GM19025 (cell line): ENCODE results near the gene SLC15A3.
"Not testable (repeated sequence)": the region's sequence is repeated elsewhere in the genome, so short reads cannot be mapped to it uniquely, and the experiment has no call there.

ENCODE experiments used
- ATAC-seq: cut with Tn5 transposase; IDR thresholded peaks from one replicate; pipeline ENCODE4 v1.9.1; 2021; ENCODE audit warnings: mild to moderate bottlenecking, low read depth, moderate library complexity; ENCODE audit not compliant: unreplicated experiment

The SLC15A3 gene

GRCh38 chr11:60977836-60978235, 25.9 kb upstream of the SLC15A3 start:
- no peak for ATAC-seq

DNA sequence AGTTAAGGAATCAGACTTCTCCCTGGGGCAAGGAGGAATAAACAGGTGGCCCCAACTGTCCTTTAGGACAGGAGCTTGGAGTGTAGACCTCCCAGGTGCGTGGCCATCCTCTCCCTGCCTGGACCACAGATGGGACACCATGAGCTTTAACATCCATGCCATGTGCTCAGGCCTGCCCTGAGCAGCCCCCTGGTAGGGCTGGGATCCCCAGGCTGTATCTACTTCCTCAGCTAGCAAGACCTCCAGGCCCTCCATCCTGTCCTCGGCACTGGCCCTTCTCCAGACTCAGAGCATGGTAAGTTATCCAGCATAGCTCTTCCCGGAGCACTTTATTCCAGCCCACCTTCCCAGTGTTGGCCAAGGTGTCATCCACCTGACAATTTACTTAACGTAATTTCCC, 25.2 kb upstream of the SLC15A3 start:
- no peak for ATAC-seq

- no peak for ATAC-seq
Observed at GRCh38 chr11:60974726-60975125, 22.8 kb upstream of the SLC15A3 start.

DNA sequence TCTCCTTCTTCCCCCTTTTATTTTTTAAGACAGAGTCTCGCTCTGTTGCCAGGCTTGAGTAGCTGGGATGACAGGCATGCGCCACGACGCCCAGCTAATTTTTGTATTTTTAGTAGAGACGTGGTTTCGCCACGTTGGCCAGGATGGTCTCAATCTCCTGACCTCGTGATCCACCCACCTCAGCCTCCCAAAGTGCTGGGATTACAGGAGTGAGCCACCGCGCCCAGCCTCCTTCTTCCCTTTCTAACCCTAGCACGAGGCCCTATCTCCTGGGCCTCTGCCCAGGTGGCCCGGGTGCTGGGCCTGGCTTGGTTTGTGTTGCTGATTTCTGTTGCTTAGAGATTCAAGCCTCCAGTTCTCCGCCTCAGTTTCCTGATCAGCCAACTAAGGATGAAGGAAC, 22.3 kb upstream of the SLC15A3 start:
- not testable (repeated sequence) for ATAC-seq

- ATAC-seq: no peak
Observed at GRCh38 chr11:60973699-60974098, 21.7 kb upstream of the SLC15A3 start.

GRCh38 chr11:60972182-60973030, 20.4 kb upstream of the SLC15A3 start:
- ATAC-seq: no peak

DNA sequence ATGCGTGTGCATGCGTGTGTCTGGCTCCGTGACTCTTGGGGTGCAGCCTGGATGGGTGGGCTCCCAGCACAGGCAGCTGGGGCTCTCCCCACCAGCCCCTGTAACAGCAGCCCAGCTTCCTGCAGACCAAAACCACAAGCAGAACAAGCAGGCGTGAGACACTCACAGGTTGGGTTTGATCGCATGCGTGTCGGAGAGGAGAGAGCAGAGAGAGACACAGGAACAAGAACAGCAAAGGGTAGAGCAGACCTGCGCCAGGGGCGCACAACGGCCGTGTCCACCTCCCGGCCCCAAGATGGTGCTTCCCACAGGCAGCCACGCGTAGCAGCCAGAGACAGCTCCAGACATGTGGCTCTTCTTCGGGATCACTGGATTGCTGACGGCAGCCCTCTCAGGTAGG, 19.5 kb upstream of the SLC15A3 start, which contains the start of gene CD6:
TSS of gene CD6 (plus strand) at position 161 of the 400 bp plus-strand sequence. CDS start at position 347, 186 bp downstream.
- no peak for ATAC-seq

DNA sequence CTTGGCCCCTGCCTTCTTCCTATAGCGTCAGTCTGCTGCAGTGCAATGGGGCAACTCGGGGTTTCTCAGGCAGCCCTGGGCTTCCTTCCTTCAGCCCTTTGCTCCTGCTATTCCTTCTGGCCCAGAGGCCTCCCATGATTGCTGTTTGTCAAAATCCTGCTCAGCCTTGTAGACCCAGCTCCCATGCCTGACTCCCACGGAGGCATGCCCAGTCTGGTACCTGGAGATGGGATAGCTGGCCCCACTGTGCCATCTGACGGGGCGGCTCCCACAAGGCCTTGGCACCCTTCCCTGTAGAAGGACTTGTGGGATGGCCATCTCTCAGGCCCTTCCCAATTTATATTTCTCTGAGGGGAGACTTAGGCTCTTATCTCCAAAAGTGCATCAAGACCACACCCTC, 18.9 kb upstream of the SLC15A3 start:
- no peak for ATAC-seq

- no peak for ATAC-seq
Observed at GRCh38 chr11:60970369-60970774, 18.4 kb upstream of the SLC15A3 start.

DNA sequence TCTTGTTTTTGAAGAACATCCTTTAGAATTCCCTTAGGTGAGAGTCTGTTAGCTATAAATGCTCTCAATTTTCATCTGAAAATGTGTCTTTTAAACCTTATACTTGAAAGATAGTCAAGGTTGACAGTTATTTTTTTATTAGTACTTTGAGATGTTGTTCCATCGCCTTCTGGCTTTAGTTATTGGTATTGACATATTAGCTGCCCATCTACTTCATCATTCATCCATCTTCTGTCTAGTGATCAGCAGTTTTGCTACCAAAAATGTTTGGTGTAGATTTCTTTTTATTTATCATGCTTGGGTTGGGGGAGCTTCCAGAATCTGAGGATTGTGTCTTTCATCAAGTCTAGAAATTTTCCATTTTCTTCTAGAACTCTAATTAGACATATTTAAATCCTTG, 16.2 kb upstream of the SLC15A3 start:
- ATAC-seq: no peak

- ATAC-seq: no peak
Observed at GRCh38 chr11:60966890-60967289, 14.9 kb upstream of the SLC15A3 start.

GRCh38 chr11:60964801-60965200, 12.8 kb upstream of the SLC15A3 start:
- ATAC-seq: no peak

DNA sequence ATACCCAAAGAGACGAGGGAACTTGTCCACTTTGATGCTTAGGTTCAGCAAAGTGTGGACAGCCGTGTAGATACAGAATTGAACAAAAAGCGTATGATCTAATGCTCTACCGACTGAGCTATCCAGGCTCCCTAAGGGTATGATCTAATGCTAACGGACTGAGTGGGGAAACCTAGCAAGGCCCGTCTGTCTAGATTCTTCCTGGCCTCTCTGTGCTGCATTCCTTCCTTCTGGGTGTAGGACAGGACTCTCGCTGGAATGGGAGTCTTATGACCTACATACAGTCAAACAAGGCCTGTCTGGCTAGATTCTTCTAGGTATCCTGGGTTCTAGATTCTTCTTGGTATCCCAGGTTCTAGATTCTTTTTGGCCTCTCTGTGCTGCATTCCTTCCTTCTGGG, 8.4 kb upstream of the SLC15A3 start:
- ATAC-seq: no peak

GRCh38 chr11:60959431-60959830, 7.5 kb upstream of the SLC15A3 start:
- no peak for ATAC-seq

- no peak for ATAC-seq
Observed at GRCh38 chr11:60957188-60957587, 5.2 kb upstream of the SLC15A3 start.

GRCh38 chr11:60955571-60955970, 3.6 kb upstream of the SLC15A3 start:
- ATAC-seq: no peak

DNA sequence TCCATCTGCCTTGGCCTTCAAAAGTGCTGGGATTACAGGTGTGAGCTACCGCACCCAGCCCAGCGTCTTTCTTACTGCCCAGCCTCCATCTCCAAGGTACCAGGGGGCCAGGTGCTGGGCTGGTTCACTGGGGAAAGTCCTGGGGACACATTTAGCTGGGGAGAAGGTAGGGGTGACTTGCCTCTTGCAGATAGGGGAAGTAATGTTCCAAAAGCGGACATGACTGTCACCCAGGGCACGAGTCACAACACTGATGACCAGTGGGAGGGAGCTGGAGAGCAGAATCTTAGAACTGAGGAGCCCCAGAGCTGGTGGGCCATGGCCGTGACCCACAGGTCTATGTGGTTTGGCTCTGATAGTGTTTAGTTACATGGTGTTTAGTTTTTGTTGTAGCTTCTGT, 2.4 kb upstream of the SLC15A3 start:
- no peak for ATAC-seq

DNA sequence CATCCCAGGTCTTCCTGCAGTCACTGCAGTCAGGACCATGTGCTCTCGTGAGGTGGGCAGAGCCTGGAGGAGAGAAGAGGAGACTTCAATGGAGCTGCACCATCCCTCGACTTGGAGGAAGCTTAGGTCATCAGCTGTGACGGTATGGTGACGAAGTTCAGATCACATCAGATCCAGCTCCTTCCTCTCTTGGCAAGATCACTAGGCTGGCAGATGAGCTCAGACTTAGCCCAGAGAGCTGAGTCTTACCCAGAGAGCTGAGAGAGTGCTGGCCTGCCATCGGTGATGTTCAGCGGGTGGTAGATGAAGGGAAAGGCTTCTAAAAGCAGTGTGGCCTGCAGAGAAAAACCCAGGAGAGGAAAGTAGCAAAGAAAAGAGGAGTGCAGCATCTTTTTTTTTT, 1.8 kb upstream of the SLC15A3 start:
- no peak for ATAC-seq

GRCh38 chr11:60952742-60953170, 780 bp upstream of the SLC15A3 start:
- no peak for ATAC-seq

DNA sequence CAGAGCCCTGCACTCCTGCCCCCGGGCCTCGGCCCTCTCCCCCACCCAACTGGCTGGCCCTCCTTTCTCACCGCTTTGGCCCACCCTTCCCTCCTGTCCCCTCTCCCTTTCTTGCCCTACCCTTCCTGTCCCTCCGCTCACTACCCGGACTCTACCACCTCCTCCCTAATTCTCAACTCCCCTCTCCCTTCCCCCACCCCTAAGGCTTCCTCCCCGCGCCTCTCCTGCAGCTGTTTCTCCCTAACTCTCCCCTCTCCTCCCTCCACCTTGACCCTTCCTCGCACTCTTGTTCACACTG, 421 bp downstream of the SLC15A3 start:
- ATAC-seq: no peak

DNA sequence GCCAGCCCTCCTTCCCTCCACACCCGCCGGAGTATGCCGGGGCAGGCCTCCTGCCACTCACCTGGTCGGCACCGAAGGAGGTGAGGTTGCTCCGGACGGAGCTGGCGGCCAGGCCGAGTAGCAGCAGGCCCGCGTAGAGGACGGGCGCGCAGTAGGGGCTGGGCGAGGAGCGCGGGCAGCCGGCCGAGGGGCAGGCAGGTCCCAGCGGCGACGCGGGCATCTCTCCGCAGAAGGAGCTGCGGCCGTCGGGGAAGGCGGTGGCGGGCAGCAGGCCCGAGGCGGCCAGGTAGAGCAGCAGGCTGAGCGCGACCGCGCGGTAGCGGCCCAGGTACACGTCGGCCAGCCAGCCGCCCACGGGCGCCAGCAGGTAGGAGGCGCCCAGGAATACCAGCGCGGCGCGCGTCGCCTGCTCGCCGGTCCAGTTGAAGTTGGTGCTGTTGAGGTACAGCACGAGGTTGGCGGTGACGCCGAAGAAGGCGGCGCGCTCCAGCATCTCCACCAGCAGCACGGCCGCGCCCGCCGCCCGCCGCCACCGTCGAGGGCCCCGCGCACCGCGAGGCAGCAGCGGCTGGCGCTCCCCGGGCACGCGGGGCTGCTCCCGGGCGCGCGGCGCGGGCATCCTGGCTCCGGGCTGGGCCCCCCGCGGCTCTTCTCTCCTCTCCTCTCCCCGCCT, 907 bp downstream of the SLC15A3 start:
- no peak for ATAC-seq

DNA sequence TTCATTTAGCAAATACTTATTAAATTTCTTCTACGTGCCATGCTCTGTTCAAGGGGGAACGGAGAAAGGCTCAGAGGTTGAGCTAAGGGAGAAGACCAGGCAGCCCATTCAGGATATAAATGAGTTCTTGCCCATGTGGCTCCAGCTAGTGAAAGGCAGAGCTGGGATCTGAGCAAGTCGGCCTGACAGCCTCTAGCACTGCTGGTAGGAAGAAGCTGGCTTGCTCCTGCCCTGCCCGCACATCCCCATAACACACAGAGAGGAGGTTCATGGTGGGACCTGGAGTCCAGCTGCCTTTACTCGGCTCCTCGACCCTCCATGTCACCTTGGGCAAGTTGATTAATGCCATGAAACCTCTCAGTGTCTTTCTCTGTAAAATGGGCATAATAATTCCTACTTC, 2.0 kb downstream of the SLC15A3 start:
- ATAC-seq: no peak
